GM12891 (cell line): Measurements from ENCODE around the gene TANGO6.

ENCODE experiments used
- POLR2A ChIP-seq: IDR thresholded peaks from 2 replicates; pipeline ENCODE4 v1.6.1; 2011; ENCODE audit warnings: low read depth, low read length, control low read depth
- POLR2AphosphoS5 ChIP-seq: IDR thresholded peaks from 2 replicates; pipeline ENCODE4 v1.6.1; 2011; ENCODE audit warnings: low read depth, low read length, control low read depth
- SPI1 ChIP-seq: IDR thresholded peaks from 2 replicates; pipeline ENCODE4 v1.6.1; 2011; ENCODE audit warnings: low read depth, low read length, control low read depth
- TAF1 ChIP-seq: IDR thresholded peaks from 2 replicates; pipeline ENCODE4 v1.6.1; 2011; ENCODE audit warnings: low read depth, low read length, control low read depth

DNA sequence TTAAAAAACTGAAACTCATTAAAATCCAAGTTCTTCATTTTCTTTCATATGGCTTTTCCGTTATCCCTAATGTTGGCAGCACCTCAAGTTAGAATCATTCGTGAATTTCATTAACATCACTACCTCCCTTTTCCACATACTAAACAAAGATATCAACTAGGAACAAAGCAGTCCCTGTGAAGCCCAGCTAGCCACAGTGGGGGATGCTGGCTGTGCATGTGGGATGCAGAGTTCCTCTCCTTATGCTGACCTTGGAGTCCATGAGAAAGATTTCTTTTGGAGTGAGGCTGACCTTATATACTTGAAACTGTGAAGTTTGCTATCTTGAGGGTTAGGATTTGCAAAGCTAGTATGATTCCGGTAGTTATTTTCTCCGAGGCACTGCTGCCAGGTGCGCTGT lies 117.6 kb downstream of the TANGO6 start:
- no peak for TF ChIP-seq POLR2AphosphoS5
- TF ChIP-seq POLR2A, result no peak
- no peak for TF ChIP-seq TAF1
- no peak for TF ChIP-seq SPI1
